Fibroblast of the aortic adventitia (primary cell): ENCODE data around the gene GRIP2. TPM values are rescaled to one million over a fixed set of nuclear protein-coding genes. Genes with fewer than 3 reads are reported as not detected.
A peak's percentile ranks its signal among the peaks of the same experiment; 100 is the strongest.

Experiments used
- DNase-seq: peaks from one replicate; pipeline ENCODE4 v3.0.0-alpha.2; 2010; ENCODE audit warnings: low read depth
- H3K4me3 ChIP-seq: 2 replicates; pipeline ENCODE4 v1.5.1; 2011; ENCODE audit warnings: low read depth, mild to moderate bottlenecking, control low read depth, low read length, moderate library complexity
- CTCF ChIP-seq: IDR thresholded peaks from 2 replicates; pipeline ENCODE4 v1.5.1; 2011; ENCODE audit warnings: mild to moderate bottlenecking, low read length, control low read depth, inconsistent platforms; ENCODE audit not compliant: insufficient read depth
- total RNA-seq: library from RNA; depleted of rRNA; stranded (reverse); fragments of >200 nt; gene quantifications from 2 replicates; pipeline ENCODE4 v1.2.3, GENCODE V29; 2012; ENCODE audit warnings: low replicate concordance

GRIP2 gene
- total RNA-seq, 1 donor, result 0.90 TPM

GRCh38 chr3:14464521-14464920, 75.6 kb downstream of the GRIP2 start:
- DNase-seq, result no peak
- TF ChIP-seq CTCF, result no peak

GRCh38 chr3:14464141-14464465, 76.0 kb downstream of the GRIP2 start:
- no peak overlapping the region for H3K4me3 ChIP-seq
- no peak for DNase-seq
- no peak for TF ChIP-seq CTCF

More at GRCh38 chr3:14464521-14464920, 75.6 kb downstream of the GRIP2 start:
- H3K4me3 ChIP-seq, result no peak overlapping the region

- TF ChIP-seq CTCF, result no peak
- no peak for DNase-seq
- H3K4me3 ChIP-seq, result no peak overlapping the region
Measured at GRCh38 chr3:14463330-14464140, 76.6 kb downstream of the GRIP2 start.

- H3K4me3 ChIP-seq, result no peak overlapping the region
- no peak for DNase-seq
- TF ChIP-seq CTCF, result no peak
Measured at GRCh38 chr3:14462738-14463137, 77.4 kb downstream of the GRIP2 start.

DNA sequence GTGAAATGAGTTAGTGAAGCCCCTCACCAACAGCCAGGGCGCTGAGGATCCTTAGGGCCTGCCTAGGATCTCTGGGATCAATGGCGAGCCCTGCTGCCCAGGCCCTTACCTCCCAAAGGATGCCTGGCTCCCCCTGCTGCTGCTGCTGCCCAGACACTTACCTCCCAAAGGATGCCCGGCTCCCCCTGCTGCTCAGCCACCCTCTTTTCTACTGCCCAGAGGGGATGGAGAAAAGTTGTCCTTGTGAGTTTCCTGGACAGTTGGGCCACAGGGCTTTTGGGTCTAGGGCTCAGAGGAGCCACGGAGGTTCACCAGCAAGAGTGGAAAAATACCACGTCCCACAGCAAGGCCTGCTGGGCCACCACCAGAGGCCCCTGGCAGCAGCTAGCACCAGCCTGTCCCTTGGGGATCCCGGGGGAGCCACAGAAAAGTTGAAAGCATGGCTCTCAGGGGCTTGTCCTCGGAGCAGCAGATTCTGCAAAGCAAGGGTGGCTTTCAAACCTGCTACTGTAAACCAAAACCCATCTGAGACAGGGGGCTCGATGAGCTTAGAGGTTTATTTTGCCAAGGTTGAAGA, 78.3 kb downstream of the GRIP2 start:
- peak; percentile 77 for DNase-seq
- TF ChIP-seq CTCF, result peak; percentile 88
- no peak overlapping the region for H3K4me3 ChIP-seq

DNA sequence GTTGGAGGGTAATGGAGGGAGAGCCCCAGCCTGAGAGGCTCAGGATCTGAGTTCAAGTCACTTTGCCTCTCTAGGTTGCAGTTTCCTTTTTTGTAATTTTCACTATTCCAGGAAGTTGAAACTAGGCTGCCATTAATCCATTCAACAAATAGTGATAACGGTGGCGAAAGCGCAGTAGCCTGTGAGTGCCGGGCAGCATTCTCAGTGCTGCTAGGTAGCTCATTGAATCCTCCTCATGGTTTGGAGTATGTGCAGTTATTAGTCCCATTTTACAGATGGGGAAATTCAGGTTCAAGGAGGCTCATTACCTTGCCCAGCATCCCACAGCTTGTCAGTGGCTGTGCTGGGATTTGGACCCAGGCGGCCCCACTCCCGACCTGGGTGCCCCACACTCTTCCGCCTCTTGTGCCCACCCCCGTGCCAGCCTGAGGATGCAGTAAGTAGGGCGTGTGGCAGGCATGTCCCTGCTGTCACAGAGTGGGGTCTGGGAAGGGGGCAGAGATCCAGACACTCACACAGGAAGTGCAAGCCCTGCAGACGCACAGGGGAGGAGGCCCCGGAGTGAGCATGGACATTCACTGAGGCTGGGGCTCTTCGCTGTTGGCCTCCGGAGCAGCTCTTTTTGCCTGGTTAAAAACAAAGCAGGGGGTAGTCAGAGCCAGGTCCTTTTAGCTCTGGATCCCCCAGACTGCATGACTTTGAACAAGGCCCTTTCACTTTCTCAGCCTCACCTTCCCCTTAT, 79.0 kb downstream of the GRIP2 start:
- DNase-seq, result no peak
- H3K4me3 ChIP-seq, result no peak overlapping the region
- TF ChIP-seq CTCF, result no peak
